ENCODE data around the gene PDE7B. TPM values are rescaled to one million over a fixed set of nuclear protein-coding genes. Genes with fewer than 3 reads are reported as not detected.

Gene PDE7B
- polyA plus RNA-seq, 1 donor (not counting 4 experiments of a cell fraction or from before 2014, with no cell fraction given) = 0.01 TPM

- FAIRE-seq (no peak), DNase-seq (ENCODE audit: low read depth, low spot score) (no peak)
- Histone ChIP-seq H3K27me3 (ENCODE audit: control insufficient read depth, extremely low read depth, insufficient read depth, low read length) (no peaks in the 10 kb centered on the region), H3K4me2 (ENCODE audit: control insufficient read depth, extremely low read depth, insufficient read depth, low read depth, low read length) (no peak overlapping the region), H3K36me3 (ENCODE audit: control insufficient read depth in 2 of 2, extremely low read depth in 1 of 2, insufficient read depth in 2 of 2, low read length in 2 of 2) (no peaks in the 10 kb centered on the region), H3K27ac (ENCODE audit: control insufficient read depth, insufficient read depth, low read length) (no peak overlapping the region), H3K9me1 (ENCODE audit: control insufficient read depth, extremely low read depth, insufficient read depth, low read length) (no peaks in the 10 kb centered on the region), H3K79me2 (ENCODE audit: control insufficient read depth, insufficient read depth, low read length) (no peaks in the 10 kb centered on the region), H3K9me3 (ENCODE audit: control insufficient read depth, low read depth, low read length) (no peaks in the 10 kb centered on the region), H2AFZ (ENCODE audit: control insufficient read depth, low read length) (peak overlapping the region; percentile 53), H3K4me1 (ENCODE audit: control insufficient read depth, extremely low read depth, insufficient read depth, low read length) (no peaks in the 10 kb centered on the region), H3K4me3 (ENCODE audit: control insufficient read depth in 2 of 3, extremely low read depth in 1 of 3, insufficient read depth in 2 of 3, low read depth in 1 of 3, low read length in 3 of 3) (no peak overlapping the region), H4K20me1 (ENCODE audit: control insufficient read depth, extremely low read depth, insufficient read depth, low read length) (no peaks in the 10 kb centered on the region), H3K9ac (ENCODE audit: control insufficient read depth, extremely low read depth, insufficient read depth, low read length) (no peak overlapping the region)
- dilution Hi-C loops (cut with MboI; ENCODE audit: extremely low pct_ligation_motif_present, low sequenced_read_pairs) = no loop called here
- no peak for TF ChIP-seq EZH2 (IDR thresholded peaks at IDR 0.05; ENCODE audit: low read length)
- no peak for TF ChIP-seq CTCF (optimal IDR thresholded peaks at IDR 0.05 in 1 of 3, IDR thresholded peaks at IDR 0.05 in 1 of 3, conservative IDR thresholded peaks at IDR 0.05 in 1 of 3; ENCODE audit: extremely low read depth in 1 of 3, insufficient read depth in 2 of 3, low read length in 3 of 3)
Measured at GRCh38 chr6:135870722-135871121, 19.2 kb downstream of the PDE7B start.

- Histone ChIP-seq H4K20me1 (ENCODE audit: control insufficient read depth, extremely low read depth, insufficient read depth, low read length) (no peaks in the 10 kb centered on the region), H3K79me2 (ENCODE audit: control insufficient read depth, insufficient read depth, low read length) (no peaks in the 10 kb centered on the region), H3K4me3 (ENCODE audit: control insufficient read depth in 2 of 3, extremely low read depth in 1 of 3, insufficient read depth in 2 of 3, low read depth in 1 of 3, low read length in 3 of 3) (no peak overlapping the region), H3K9me1 (ENCODE audit: control insufficient read depth, extremely low read depth, insufficient read depth, low read length) (no peaks in the 10 kb centered on the region), H3K9ac (ENCODE audit: control insufficient read depth, extremely low read depth, insufficient read depth, low read length) (no peak overlapping the region), H3K27me3 (ENCODE audit: control insufficient read depth, extremely low read depth, insufficient read depth, low read length) (no peaks in the 10 kb centered on the region), H2AFZ (ENCODE audit: control insufficient read depth, low read length) (no peak overlapping the region), H3K36me3 (ENCODE audit: control insufficient read depth in 2 of 2, extremely low read depth in 1 of 2, insufficient read depth in 2 of 2, low read length in 2 of 2) (no peaks in the 10 kb centered on the region), H3K9me3 (ENCODE audit: control insufficient read depth, low read depth, low read length) (no peaks in the 10 kb centered on the region), H3K4me2 (ENCODE audit: control insufficient read depth, extremely low read depth, insufficient read depth, low read depth, low read length) (no peak overlapping the region), H3K27ac (ENCODE audit: control insufficient read depth, insufficient read depth, low read length) (no peak overlapping the region), H3K4me1 (ENCODE audit: control insufficient read depth, extremely low read depth, insufficient read depth, low read length) (no peaks in the 10 kb centered on the region)
- no peak for FAIRE-seq
- no peak for TF ChIP-seq CTCF (optimal IDR thresholded peaks at IDR 0.05 in 1 of 3, IDR thresholded peaks at IDR 0.05 in 1 of 3, conservative IDR thresholded peaks at IDR 0.05 in 1 of 3; ENCODE audit: extremely low read depth in 1 of 3, insufficient read depth in 2 of 3, low read length in 3 of 3)
- TF ChIP-seq EZH2 (IDR thresholded peaks at IDR 0.05; ENCODE audit: low read length) = no peak
- DNase-seq (ENCODE audit: low read depth, low spot score) = no peak
- dilution Hi-C loops (cut with MboI; ENCODE audit: extremely low pct_ligation_motif_present, low sequenced_read_pairs) = no loop called here
Measured at GRCh38 chr6:135871296-135871695, 19.8 kb downstream of the PDE7B start.
